K562 (cell line): ENCODE data around the gene HOXD4. TPM values are rescaled to one million over a fixed set of nuclear protein-coding genes. Genes with fewer than 3 reads are reported as not detected.

Source experiments
- ATAC-seq: fragments of 200-7000 bp; cut with Tn5 transposase; 3 replicates; pipeline ENCODE4 v1.9.1; 2020; ENCODE audit warnings: moderate library complexity
- BruUV-seq: library from RNA; stranded (reverse); fragments of 400-500 nt; replicated peaks from 2 replicates; lab custom pipeline; 2021; lab: Mats Ljungman, UMichigan
- CTCF ChIA-PET: fragments of 300-600 bp; formaldehyde crosslinking; extraction: SDS; loops from one replicate; lab custom pipeline; 2021; ENCODE audit warnings: low intra/inter-chr PET ratio; lab: Yijun Ruan, JAX
- POLR2A ChIA-PET: fragments of 300-600, 350-650 bp; sonication (Branson Sonifier 250); formaldehyde crosslinking; extraction: SDS; loops from one replicate; lab custom pipeline; 2021; ENCODE audit warnings: antibody characterized with exemption, inconsistent platforms; lab: Yijun Ruan, JAX
- DNase-seq, 4 experiments: peaks; one replicate each; pipeline versions ENCODE4 v3.0.0 to v3.0.0-alpha.2; 2011 to 2018; ENCODE audit warnings: low spot score in 3 of 4, mixed read lengths in 3 of 4; ENCODE audit errors: extremely low read depth in 1 of 4
- FAIRE-seq: peaks from 2 replicates; lab custom pipeline; 2011; peaks lifted over from hg19 to GRCh38; lab: Jason Lieb, UNC
- H2AFZ ChIP-seq: 2 replicates; pipeline ENCODE4 v1.6.0; 2011; ENCODE audit warnings: low read depth, low read length, control low read depth, inconsistent platforms
- H3K27ac ChIP-seq: fragments of 200-600 bp; 3 replicates; pipeline ENCODE4 v1.8.0; 2011; ENCODE audit warnings: low read depth, mild to moderate bottlenecking, control low read depth, inconsistent platforms, low read length, moderate library complexity, mixed read lengths; ENCODE audit errors: extremely low read depth
- H3K27me3 ChIP-seq, 2 experiments: fragments of 300-600 bp in 1 of 2; 2 replicates in 1 of 2; 3 replicates in 1 of 2; pipeline versions ENCODE4 v1.6.0 to v1.8.0; 2011; ENCODE audit warnings: inconsistent platforms in 2 of 2, low read length in 2 of 2, mild to moderate bottlenecking in 1 of 2, mixed read lengths in 1 of 2, moderate library complexity in 1 of 2; ENCODE audit not compliant: control insufficient read depth in 2 of 2, insufficient read depth in 2 of 2
- H3K36me3 ChIP-seq: fragments of 300-600 bp; 3 replicates; pipeline ENCODE4 v1.8.0; 2011; ENCODE audit warnings: mild to moderate bottlenecking, low read length, inconsistent platforms; ENCODE audit not compliant: control insufficient read depth, insufficient read depth
- H3K4me1 ChIP-seq, 2 experiments: fragments of 200-600 bp in 1 of 2; replicated peaks in 1 of 2; 2 replicates in 1 of 2; 3 replicates in 1 of 2; pipeline versions ENCODE4 v1.5.1 to v1.8.0; 2011; ENCODE audit warnings: inconsistent platforms in 2 of 2, low read length in 2 of 2, mild to moderate bottlenecking in 1 of 2, mixed read lengths in 1 of 2, moderate library complexity in 1 of 2; ENCODE audit not compliant: control insufficient read depth in 2 of 2, insufficient read depth in 2 of 2
- H3K4me2 ChIP-seq: 2 replicates; pipeline ENCODE4 v1.6.1; 2011; ENCODE audit warnings: low read length, control low read depth, inconsistent platforms, mixed read lengths; ENCODE audit not compliant: insufficient read depth
- H3K4me3 ChIP-seq: fragments of 200-600 bp; sonication (generic), shearing (Covaris generic); 2 replicates; pipeline ENCODE4 v1.5.1; 2016; ENCODE audit warnings: control low read depth, inconsistent platforms
- H3K79me2 ChIP-seq: fragments of 200-600 bp; 3 replicates; pipeline ENCODE4 v1.8.0; 2011; ENCODE audit warnings: low read length, inconsistent platforms; ENCODE audit not compliant: control insufficient read depth, insufficient read depth
- H3K9ac ChIP-seq, 2 experiments: 2 replicates each; pipeline versions ENCODE4 v1.6.0 to v1.6.1; 2011; ENCODE audit warnings: low read depth in 2 of 2, low read length in 2 of 2, control low read depth in 1 of 2, inconsistent platforms in 1 of 2, mild to moderate bottlenecking in 1 of 2, mixed read lengths in 1 of 2; ENCODE audit not compliant: insufficient read depth in 1 of 2
- H3K9me1 ChIP-seq: one replicate; pipeline ENCODE4 v1.6.0; 2011; ENCODE audit warnings: inconsistent platforms, mild to moderate bottlenecking, low read length, moderate library complexity; ENCODE audit not compliant: control insufficient read depth, insufficient read depth
- H3K9me3 ChIP-seq: replicated peaks from 2 replicates; pipeline ENCODE4 v1.5.1; 2011; ENCODE audit warnings: low read depth, low read length, inconsistent platforms; ENCODE audit not compliant: control insufficient read depth, insufficient read depth
- H4K20me1 ChIP-seq: replicated peaks from 2 replicates; pipeline ENCODE4 v1.6.1; 2011; ENCODE audit warnings: low read length, inconsistent platforms, mixed read lengths; ENCODE audit not compliant: control insufficient read depth, insufficient read depth
- ETS1 ChIP-seq: conservative IDR thresholded peaks from 2 replicates; pipeline ENCODE4 v1.6.1; 2011; ENCODE audit warnings: low read depth, mild to moderate bottlenecking, low read length; ENCODE audit not compliant: control insufficient read depth
- FIP1L1 ChIP-seq: fragments of 200-400 bp; formaldehyde crosslinking; IDR thresholded peaks from 2 replicates; pipeline ENCODE4 v1.6.1; 2018; ENCODE audit warnings: mild to moderate bottlenecking, low read depth, low read length; ENCODE audit not compliant: poor library complexity, severe bottlenecking
- GTF2F1 ChIP-seq: IDR thresholded peaks from 2 replicates; pipeline ENCODE4 v1.6.1; 2011; ENCODE audit warnings: low read depth, low read length, improper control_type of control experiment
- KLF16 ChIP-seq: IDR thresholded peaks from 2 replicates; pipeline ENCODE4 v1.6.1; 2016; ENCODE audit warnings: antibody characterized with exemption
- MAFG ChIP-seq: fragments of 450-650 bp; conservative IDR thresholded peaks from 2 replicates; pipeline ENCODE4 v1.6.1; 2016; ENCODE audit warnings: missing genetic modification characterization, missing compliant biosample characterization
- MCM5 ChIP-seq: fragments of 450-650 bp; IDR thresholded peaks from 2 replicates; pipeline ENCODE4 v1.6.1; 2016; ENCODE audit warnings: low read depth
- MYBL2 ChIP-seq, 2 experiments: fragments of 450-650 bp in 1 of 2; sonication (generic) in 1 of 2; formaldehyde crosslinking in 1 of 2; IDR thresholded peaks; 2 replicates each; pipeline versions ENCODE4 v1.6.1 to v1.8.1; 2017 to 2022; ENCODE audit warnings: borderline replicate concordance in 1 of 2, inconsistent platforms in 1 of 2, low read depth in 1 of 2, mild to moderate bottlenecking in 1 of 2, missing genetic modification reagents in 1 of 2, moderate library complexity in 1 of 2
- NONO ChIP-seq, 2 experiments: fragments of 200-400 bp in 1 of 2; fragments of 450-650 bp in 1 of 2; formaldehyde crosslinking in 1 of 2; IDR thresholded peaks; 2 replicates each; pipeline ENCODE4 v1.6.1; 2017; ENCODE audit warnings: low read depth in 2 of 2, mild to moderate bottlenecking in 2 of 2, moderate library complexity in 2 of 2, low read length in 1 of 2
- RAD51 ChIP-seq: fragments of 450-650 bp; IDR thresholded peaks from 2 replicates; pipeline ENCODE4 v1.7.1; 2016; ENCODE audit warnings: low read depth, mild to moderate bottlenecking, borderline replicate concordance
- RHOXF2B ChIP-seq: fragments of 250-450 bp; sonication (Bioruptor Pico); conservative IDR thresholded peaks from 2 replicates; pipeline ENCODE4 v1.5.1; 2021
- SMARCA4 ChIP-seq: fragments of 450-650 bp; IDR thresholded peaks from 2 replicates; pipeline ENCODE4 v1.6.1; 2016
- ZFP1 ChIP-seq: fragments of 450-650 bp; formaldehyde crosslinking; IDR thresholded peaks from 2 replicates; pipeline ENCODE4 v1.4.0; 2020; ENCODE audit warnings: mild to moderate bottlenecking, mixed read lengths
- ZNF644 ChIP-seq: fragments of 200-800 bp; sonication (Bioruptor generic); IDR thresholded peaks from 2 replicates; pipeline ENCODE4 v1.6.1; 2016; ENCODE audit warnings: low read depth, missing genetic modification characterization, missing compliant biosample characterization
- WGBS: fragments of 100-300 bp; shearing (Covaris generic); methylation state at CpG from one replicate; pipeline ENCODE4 v1.1.6; 2016; ENCODE audit warnings: low coverage, mixed read lengths; ENCODE audit not compliant: insufficient coverage; ENCODE audit errors: missing lambda C conversion rate; 5-methylcytosine and 5-hydroxymethylcytosine counted together
- in situ Hi-C: fragments of 300-500 bp; cut with MboI; formaldehyde crosslinking; loops from 4 replicates; pipeline ENCODE4 v1.15.0; 2018; ENCODE audit warnings: inconsistent platforms, mixed read lengths
- intact Hi-C: fragments of 100-400 bp; cut with micrococcal nuclease; formaldehyde crosslinking; loops from 2 replicates; pipeline ENCODE4 v1.14.2; 2022
- polyA plus RNA-seq, 8 experiments: library from polyadenylated mRNA; depleted of rRNA in 4 of 8; stranded (reverse) in 5 of 8; unstranded in 3 of 8; fragments of >200 nt; fragmentation: Nextera tagmentation in 2 of 8; fragmentation: Illumina TruSeq in 1 of 8; extraction: Ambion mirVana in 2 of 8; extraction: Trizol in 1 of 8; gene quantifications; 2 replicates each; pipeline versions ENCODE4 v1.2.1 to v1.2.3, GENCODE V29; 2011 to 2014; ENCODE audit warnings: inconsistent platforms in 1 of 8, missing spikeins in 1 of 8
- total RNA-seq, 7 experiments: library from RNA; depleted of rRNA in 6 of 7; stranded (reverse); fragments of >200 nt in 6 of 7; fragmentation: Illumina TruSeq in 2 of 7; extraction: Trizol in 2 of 7; gene quantifications; 2 replicates each; pipeline versions ENCODE4 v1.2.1 to v1.2.3, GENCODE V29; 2011 to 2021; ENCODE audit warnings: low replicate concordance in 1 of 7
- TF ChIP-seq, protein P1 (sequence below): fragments of 150-350 bp; conservative IDR thresholded peaks from 2 replicates; pipeline ENCODE4 v1.6.1; 2014; ENCODE audit warnings: low read length
- TF ChIP-seq, protein P2 (sequence below): fragments of 250-450 bp; sonication (Bioruptor Pico); IDR thresholded peaks from 2 replicates; pipeline ENCODE4 v1.4.0; 2020; ENCODE audit warnings: mild to moderate bottlenecking

HOXD4 gene
- total and polyA plus RNA-seq, 9 of the 15 experiments (the other 6 are each of a cell fraction or from before 2014, with no cell fraction given): not detected

DNA sequence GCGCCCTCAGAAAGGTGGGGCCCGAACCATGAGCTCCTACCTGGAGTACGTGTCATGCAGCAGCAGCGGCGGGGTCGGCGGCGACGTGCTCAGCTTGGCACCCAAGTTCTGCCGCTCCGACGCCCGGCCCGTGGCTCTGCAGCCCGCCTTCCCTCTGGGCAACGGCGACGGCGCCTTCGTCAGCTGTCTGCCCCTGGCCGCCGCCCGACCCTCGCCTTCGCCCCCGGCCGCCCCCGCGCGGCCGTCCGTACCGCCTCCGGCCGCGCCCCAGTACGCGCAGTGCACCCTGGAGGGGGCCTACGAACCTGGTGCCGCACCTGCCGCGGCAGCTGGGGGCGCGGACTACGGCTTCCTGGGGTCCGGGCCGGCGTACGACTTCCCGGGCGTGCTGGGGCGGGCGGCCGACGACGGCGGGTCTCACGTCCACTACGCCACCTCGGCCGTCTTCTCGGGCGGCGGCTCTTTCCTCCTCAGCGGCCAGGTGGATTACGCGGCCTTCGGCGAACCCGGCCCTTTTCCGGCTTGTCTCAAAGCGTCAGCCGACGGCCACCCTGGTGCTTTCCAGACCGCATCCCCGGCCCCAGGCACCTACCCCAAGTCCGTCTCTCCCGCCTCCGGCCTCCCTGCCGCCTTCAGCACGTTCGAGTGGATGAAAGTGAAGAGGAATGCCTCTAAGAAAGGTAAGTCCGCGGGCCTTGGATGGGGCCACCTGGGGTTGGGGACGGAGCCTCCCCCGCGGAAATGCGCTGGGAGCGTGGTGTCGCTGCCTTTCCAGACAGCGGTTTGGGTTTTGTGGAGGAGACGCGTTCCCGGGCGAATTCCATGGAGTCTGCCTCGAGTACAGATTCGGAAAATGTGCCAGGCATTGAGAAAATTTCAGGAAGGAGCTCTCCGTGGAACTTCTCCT is 37.7 kb downstream of the HOXD4 start:
- POLR2A ChIA-PET: interaction anchor here (1.4 kb wide), 1 partner anchor 9 kb away, joined by 3 read pairs; no protein-coding TSS in a partner anchor
- CTCF ChIA-PET: no interaction called here
- H3K4me1 ChIP-seq: peaks cover 0 to 13% of the 10 kb centered on the region in 2 experiments; a peak in 2 of 5 replicates
- FAIRE-seq (no peak), DNase-seq (no peak), ATAC-seq (no peak)
- H3K27ac ChIP-seq: no peak overlapping the region
- TF ChIP-seq MAFG (tag): no peak
- TF ChIP-seq, protein P1, sequence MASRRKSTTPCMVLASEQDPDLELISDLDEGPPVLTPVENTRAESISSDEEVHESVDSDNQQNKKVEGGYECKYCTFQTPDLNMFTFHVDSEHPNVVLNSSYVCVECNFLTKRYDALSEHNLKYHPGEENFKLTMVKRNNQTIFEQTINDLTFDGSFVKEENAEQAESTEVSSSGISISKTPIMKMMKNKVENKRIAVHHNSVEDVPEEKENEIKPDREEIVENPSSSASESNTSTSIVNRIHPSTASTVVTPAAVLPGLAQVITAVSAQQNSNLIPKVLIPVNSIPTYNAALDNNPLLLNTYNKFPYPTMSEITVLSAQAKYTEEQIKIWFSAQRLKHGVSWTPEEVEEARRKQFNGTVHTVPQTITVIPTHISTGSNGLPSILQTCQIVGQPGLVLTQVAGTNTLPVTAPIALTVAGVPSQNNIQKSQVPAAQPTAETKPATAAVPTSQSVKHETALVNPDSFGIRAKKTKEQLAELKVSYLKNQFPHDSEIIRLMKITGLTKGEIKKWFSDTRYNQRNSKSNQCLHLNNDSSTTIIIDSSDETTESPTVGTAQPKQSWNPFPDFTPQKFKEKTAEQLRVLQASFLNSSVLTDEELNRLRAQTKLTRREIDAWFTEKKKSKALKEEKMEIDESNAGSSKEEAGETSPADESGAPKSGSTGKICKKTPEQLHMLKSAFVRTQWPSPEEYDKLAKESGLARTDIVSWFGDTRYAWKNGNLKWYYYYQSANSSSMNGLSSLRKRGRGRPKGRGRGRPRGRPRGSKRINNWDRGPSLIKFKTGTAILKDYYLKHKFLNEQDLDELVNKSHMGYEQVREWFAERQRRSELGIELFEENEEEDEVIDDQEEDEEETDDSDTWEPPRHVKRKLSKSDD: no peak
- no peak for TF ChIP-seq NONO (IDR thresholded peaks at IDR 0.05; ENCODE audit: low read depth in 2 of 2, low read length in 1 of 2)
- TF ChIP-seq, protein P2, sequence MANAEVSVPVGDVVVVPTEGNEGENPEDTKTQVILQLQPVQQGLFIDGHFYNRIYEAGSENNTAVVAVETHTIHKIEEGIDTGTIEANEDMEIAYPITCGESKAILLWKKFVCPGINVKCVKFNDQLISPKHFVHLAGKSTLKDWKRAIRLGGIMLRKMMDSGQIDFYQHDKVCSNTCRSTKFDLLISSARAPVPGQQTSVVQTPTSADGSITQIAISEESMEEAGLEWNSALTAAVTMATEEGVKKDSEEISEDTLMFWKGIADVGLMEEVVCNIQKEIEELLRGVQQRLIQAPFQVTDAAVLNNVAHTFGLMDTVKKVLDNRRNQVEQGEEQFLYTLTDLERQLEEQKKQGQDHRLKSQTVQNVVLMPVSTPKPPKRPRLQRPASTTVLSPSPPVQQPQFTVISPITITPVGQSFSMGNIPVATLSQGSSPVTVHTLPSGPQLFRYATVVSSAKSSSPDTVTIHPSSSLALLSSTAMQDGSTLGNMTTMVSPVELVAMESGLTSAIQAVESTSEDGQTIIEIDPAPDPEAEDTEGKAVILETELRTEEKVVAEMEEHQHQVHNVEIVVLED (CRISPR knock-in tag): no peak
- TF ChIP-seq MYBL2 (IDR thresholded peaks at IDR 0.05; ENCODE audit: low read depth): no peak
- no peak for TF ChIP-seq MYBL2 (CRISPR knock-in tag; IDR thresholded peaks at IDR 0.05; ENCODE audit: borderline replicate concordance)
- TF ChIP-seq RAD51: no peak
- TF ChIP-seq ZFP1 (CRISPR knock-in tag): no peak
- no peak for TF ChIP-seq MCM5
- no peak for TF ChIP-seq RHOXF2B (CRISPR knock-in tag)
- no peak for TF ChIP-seq ZNF644 (tag)
- no peak for TF ChIP-seq SMARCA4
- no peak for TF ChIP-seq KLF16
- TF ChIP-seq ETS1: no peak
- TF ChIP-seq FIP1L1: no peak
- no peak for TF ChIP-seq GTF2F1
- H2AFZ ChIP-seq: no peak overlapping the region
- no peaks in the 10 kb centered on the region for H3K36me3 ChIP-seq
- no peaks in the 10 kb centered on the region for H3K9me3 ChIP-seq
- no peaks in the 10 kb centered on the region for H4K20me1 ChIP-seq
- no TSS peak for BruUV-seq
- H3K27me3 ChIP-seq: peaks cover 40 to 57% of the 10 kb centered on the region in 2 experiments
- no peak overlapping the region for H3K9ac ChIP-seq
- WGBS: 46% methylated on average over 65 of the region's 98 CpGs
- H3K4me2 ChIP-seq: no peak overlapping the region
- intact Hi-C loops: no loop called here
- no peaks in the 10 kb centered on the region for H3K9me1 ChIP-seq
- in situ Hi-C loops: no loop called here
- H3K4me3 ChIP-seq: no peak overlapping the region
- no peaks in the 10 kb centered on the region for H3K79me2 ChIP-seq
